Measurements from ENCODE around the gene UMODL1.

- TF ChIP-seq POLR2A (IDR thresholded peaks at IDR 0.05) = no peak
- TF ChIP-seq CTCF (IDR thresholded peaks at IDR 0.05) = no peak
- no peak for TF ChIP-seq EP300 (IDR thresholded peaks at IDR 0.05)
- TF ChIP-seq POLR2AphosphoS5 (IDR thresholded peaks at IDR 0.05) = no peak
Observed at GRCh38 chr21:42130441-42130840, 59.3 kb downstream of the UMODL1 start.

Measured in stomach (tissue), 4 donors.